RPMI8226 (cell line): ENCODE measurements around the gene GUCD1.

ENCODE experiments used
- DNase-seq: peaks from one replicate; pipeline ENCODE4 v3.0.0-alpha.2; 2015

The GUCD1 gene

GRCh38 chr22:24523873-24524272, 31.1 kb downstream of the GUCD1 start:
- no peak for DNase-seq

GRCh38 chr22:24521791-24522245, 33.1 kb downstream of the GUCD1 start:
- DNase-seq, result peak; percentile 86

GRCh38 chr22:24519496-24519895, 35.4 kb downstream of the GUCD1 start:
- no peak for DNase-seq

GRCh38 chr22:24518771-24519485, 36.0 kb downstream of the GUCD1 start:
- no peak for DNase-seq

GRCh38 chr22:24518228-24518627, 36.7 kb downstream of the GUCD1 start:
- no peak for DNase-seq

GRCh38 chr22:24517446-24517845, 37.5 kb downstream of the GUCD1 start:
- DNase-seq, result no peak

- no peak for DNase-seq
Observed at GRCh38 chr22:24516301-24516737, 38.6 kb downstream of the GUCD1 start.

GRCh38 chr22:24515027-24515338, 40.0 kb downstream of the GUCD1 start:
- no peak for DNase-seq

GRCh38 chr22:24514241-24515026, 40.5 kb downstream of the GUCD1 start:
- DNase-seq, result peak; percentile 2

GRCh38 chr22:24513378-24514240, 41.3 kb downstream of the GUCD1 start:
- no peak for DNase-seq

- DNase-seq, result peak; percentile 41
Observed at GRCh38 chr22:24512043-24512442, 42.9 kb downstream of the GUCD1 start.

- DNase-seq, result peak; percentile 86
Observed at GRCh38 chr22:24510637-24511625, 44.0 kb downstream of the GUCD1 start.

GRCh38 chr22:24507716-24508115, 47.2 kb downstream of the GUCD1 start:
- no peak for DNase-seq

- peak; percentile 20 for DNase-seq
Observed at GRCh38 chr22:24506802-24507438, 48.0 kb downstream of the GUCD1 start.

GRCh38 chr22:24504956-24505736, 49.8 kb downstream of the GUCD1 start:
- no peak for DNase-seq

- no peak for DNase-seq
Observed at GRCh38 chr22:24504540-24504939, 50.4 kb downstream of the GUCD1 start.

- no peak for DNase-seq
Observed at GRCh38 chr22:24503843-24504338, 51.0 kb downstream of the GUCD1 start.

- peak; percentile 79 for DNase-seq
Observed at GRCh38 chr22:24503137-24503842, 51.6 kb downstream of the GUCD1 start.

GRCh38 chr22:24502541-24502940, 52.4 kb downstream of the GUCD1 start:
- no peak for DNase-seq

- DNase-seq, result no peak
Observed at GRCh38 chr22:24502034-24502433, 52.9 kb downstream of the GUCD1 start.
